Osteoblast (primary cell): ENCODE data around the gene MLLT6. TPM values are rescaled to one million over a fixed set of nuclear protein-coding genes. Genes with fewer than 3 reads are reported as not detected.

Experiments used
- DNase-seq: peaks from one replicate; pipeline ENCODE4 v3.0.0; 2011; ENCODE audit warnings: low spot score, mixed read lengths; ENCODE audit not compliant: insufficient read length; ENCODE audit errors: missing footprints
- H2AFZ ChIP-seq: 2 replicates; pipeline ENCODE4 v1.6.0; 2011; ENCODE audit warnings: mild to moderate bottlenecking, low read length
- H3K27ac ChIP-seq: 2 replicates; pipeline ENCODE4 v1.5.1; 2011; ENCODE audit warnings: mild to moderate bottlenecking, low read depth, low read length, moderate library complexity
- H3K27me3 ChIP-seq: 2 replicates; pipeline ENCODE4 v1.6.0; 2012; ENCODE audit warnings: mild to moderate bottlenecking, control low read depth, inconsistent platforms, low read length, moderate library complexity; ENCODE audit not compliant: insufficient read depth
- H3K36me3 ChIP-seq: 2 replicates; pipeline ENCODE4 v1.5.1; 2011; ENCODE audit warnings: mild to moderate bottlenecking, low read length, control low read depth, moderate library complexity; ENCODE audit not compliant: insufficient read depth
- H3K4me1 ChIP-seq: 2 replicates; pipeline ENCODE4 v1.5.1; 2011; ENCODE audit warnings: mild to moderate bottlenecking, low read length, control low read depth, moderate library complexity; ENCODE audit not compliant: insufficient read depth
- H3K4me2 ChIP-seq: 2 replicates; pipeline ENCODE4 v1.6.0; 2011; ENCODE audit warnings: mild to moderate bottlenecking, low read length; ENCODE audit not compliant: insufficient read depth
- H3K4me3 ChIP-seq: fragments of 200-600 bp; sonication (generic); 3 replicates; pipeline ENCODE4 v1.5.1; 2012; ENCODE audit warnings: mild to moderate bottlenecking, low read length, inconsistent platforms; ENCODE audit not compliant: insufficient read depth
- H3K79me2 ChIP-seq: 2 replicates; pipeline ENCODE4 v1.6.0; 2012; ENCODE audit warnings: mild to moderate bottlenecking, low read length, control low read depth, inconsistent platforms; ENCODE audit not compliant: insufficient read depth
- H3K9me3 ChIP-seq: 2 replicates; pipeline ENCODE4 v1.5.1; 2011; ENCODE audit warnings: low read depth, low read length, control low read depth
- H4K20me1 ChIP-seq: 2 replicates; pipeline ENCODE4 v1.6.0; 2012; ENCODE audit warnings: mild to moderate bottlenecking, low read length, control low read depth; ENCODE audit not compliant: insufficient read depth
- total RNA-seq: library from RNA; depleted of rRNA; stranded (reverse); fragments of >200 nt; gene quantifications from 2 replicates; pipeline ENCODE4 v1.2.3, GENCODE V29; 2012
- TF ChIP-seq, protein P1 (sequence below): IDR thresholded peaks from 2 replicates; pipeline ENCODE4 v1.5.1; 2011; ENCODE audit warnings: mild to moderate bottlenecking, low read depth, low read length, moderate library complexity; ENCODE audit errors: extremely low read depth

The MLLT6 gene
- total RNA-seq, 1 donor, result 33.3 TPM

DNA sequence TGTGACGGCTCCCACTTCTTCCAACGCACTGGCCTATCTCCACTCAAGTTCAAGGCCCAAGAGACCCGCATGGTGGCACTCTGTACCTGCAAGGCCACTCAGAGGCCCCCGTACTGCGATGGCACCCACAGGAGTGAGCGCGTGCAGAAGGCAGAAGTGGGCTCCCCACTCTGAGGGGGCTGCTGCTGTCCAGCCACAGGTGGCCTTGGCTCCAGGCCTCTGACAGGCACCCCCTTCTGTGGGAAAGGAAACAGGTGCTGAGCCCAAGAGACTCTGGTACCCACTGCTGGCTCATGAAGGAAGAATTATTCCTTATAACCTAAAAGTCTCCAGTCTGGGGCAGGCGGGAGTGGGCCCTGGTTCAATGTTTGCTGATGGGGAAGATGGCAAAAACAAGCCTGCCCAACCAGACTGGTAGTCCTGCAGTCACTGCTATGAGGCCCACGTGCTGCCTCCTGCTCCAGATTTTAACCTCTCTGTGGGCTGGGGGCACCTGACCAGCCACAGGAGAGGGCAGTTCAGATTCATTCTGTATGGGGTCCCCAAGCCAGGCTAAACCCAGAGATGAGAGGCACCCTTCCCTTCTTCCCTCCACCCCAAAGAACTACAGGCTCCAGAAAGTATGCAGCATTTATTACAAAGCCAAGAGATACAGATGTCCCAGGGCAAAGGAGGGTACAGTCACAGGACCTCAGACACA lies 28.4 kb downstream of the MLLT6 start:
- Histone ChIP-seq H3K4me3 (no peak overlapping the region), H3K36me3 (peaks cover 41% of the 10 kb centered on the region), H3K4me2 (no peak overlapping the region), H2AFZ (no peak overlapping the region), H3K27me3 (no peaks in the 10 kb centered on the region), H4K20me1 (peaks cover 41% of the 10 kb centered on the region), H3K9me3 (no peaks in the 10 kb centered on the region), H3K27ac (no peak overlapping the region), H3K79me2 (peaks cover 39% of the 10 kb centered on the region), H3K4me1 (peaks cover 18% of the 10 kb centered on the region)
- TF ChIP-seq, protein P1, sequence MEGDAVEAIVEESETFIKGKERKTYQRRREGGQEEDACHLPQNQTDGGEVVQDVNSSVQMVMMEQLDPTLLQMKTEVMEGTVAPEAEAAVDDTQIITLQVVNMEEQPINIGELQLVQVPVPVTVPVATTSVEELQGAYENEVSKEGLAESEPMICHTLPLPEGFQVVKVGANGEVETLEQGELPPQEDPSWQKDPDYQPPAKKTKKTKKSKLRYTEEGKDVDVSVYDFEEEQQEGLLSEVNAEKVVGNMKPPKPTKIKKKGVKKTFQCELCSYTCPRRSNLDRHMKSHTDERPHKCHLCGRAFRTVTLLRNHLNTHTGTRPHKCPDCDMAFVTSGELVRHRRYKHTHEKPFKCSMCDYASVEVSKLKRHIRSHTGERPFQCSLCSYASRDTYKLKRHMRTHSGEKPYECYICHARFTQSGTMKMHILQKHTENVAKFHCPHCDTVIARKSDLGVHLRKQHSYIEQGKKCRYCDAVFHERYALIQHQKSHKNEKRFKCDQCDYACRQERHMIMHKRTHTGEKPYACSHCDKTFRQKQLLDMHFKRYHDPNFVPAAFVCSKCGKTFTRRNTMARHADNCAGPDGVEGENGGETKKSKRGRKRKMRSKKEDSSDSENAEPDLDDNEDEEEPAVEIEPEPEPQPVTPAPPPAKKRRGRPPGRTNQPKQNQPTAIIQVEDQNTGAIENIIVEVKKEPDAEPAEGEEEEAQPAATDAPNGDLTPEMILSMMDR, result no peak
- peak; percentile 41 for DNase-seq

DNA sequence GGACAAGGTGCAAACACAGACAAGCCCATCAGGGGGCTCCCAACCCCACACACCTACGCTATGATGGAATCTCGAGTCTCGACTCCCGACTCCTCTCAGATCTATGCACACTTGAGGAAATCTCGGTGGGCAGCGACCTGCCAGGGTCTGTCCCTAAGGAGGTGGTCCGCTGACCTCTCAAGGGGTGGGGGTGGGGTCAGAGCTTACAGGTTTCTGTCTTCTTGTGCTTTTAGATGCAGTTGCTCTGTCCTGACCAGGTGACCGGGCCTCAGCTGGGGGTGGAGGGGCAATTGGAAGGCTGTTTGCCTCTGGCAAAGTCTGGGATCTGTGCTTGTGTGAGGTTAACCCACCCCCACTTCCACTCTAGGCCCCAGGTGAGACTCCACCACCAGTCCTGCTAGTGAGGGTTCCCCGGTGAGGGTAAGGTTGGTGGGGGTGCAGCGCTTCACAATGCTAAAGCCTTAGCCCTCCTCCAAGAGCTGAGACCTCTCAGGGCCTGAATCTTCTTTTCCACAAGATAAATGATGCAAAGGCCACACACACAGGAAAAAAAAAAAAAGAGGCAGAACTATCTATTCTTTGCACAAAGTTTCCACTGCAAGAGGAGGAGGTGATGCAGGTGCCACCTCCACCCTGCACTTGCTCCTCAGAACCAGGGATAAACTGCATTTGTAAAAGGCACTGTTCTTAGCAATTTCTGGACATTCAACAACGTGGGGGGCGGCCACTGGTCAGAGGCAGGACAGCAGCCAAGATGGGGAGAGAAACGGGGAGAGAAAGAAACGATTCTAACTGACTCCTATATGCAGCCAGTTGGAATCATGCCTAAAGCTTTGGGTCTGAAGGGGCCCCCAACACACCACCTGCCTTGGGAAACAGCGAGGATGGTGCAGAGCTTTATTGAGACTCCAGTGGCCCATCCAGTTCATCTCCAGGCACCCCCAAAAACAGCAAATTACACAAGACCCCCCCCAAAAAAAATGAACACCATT lies 29.2 kb downstream of the MLLT6 start:
- no peaks in the 10 kb centered on the region for H3K27me3 ChIP-seq
- no peak overlapping the region for H3K4me3 ChIP-seq
- peaks cover 47% of the 10 kb centered on the region for H3K79me2 ChIP-seq
- TF ChIP-seq, protein P1, result no peak
- H3K4me1 ChIP-seq, result peaks cover 18% of the 10 kb centered on the region
- H3K36me3 ChIP-seq, result peaks cover 49% of the 10 kb centered on the region
- H3K9me3 ChIP-seq, result no peaks in the 10 kb centered on the region
- H4K20me1 ChIP-seq, result peaks cover 43% of the 10 kb centered on the region
- H3K27ac ChIP-seq, result no peak overlapping the region
- peak; percentile 65 for DNase-seq
- no peak overlapping the region for H2AFZ ChIP-seq
- H3K4me2 ChIP-seq, result no peak overlapping the region

DNA sequence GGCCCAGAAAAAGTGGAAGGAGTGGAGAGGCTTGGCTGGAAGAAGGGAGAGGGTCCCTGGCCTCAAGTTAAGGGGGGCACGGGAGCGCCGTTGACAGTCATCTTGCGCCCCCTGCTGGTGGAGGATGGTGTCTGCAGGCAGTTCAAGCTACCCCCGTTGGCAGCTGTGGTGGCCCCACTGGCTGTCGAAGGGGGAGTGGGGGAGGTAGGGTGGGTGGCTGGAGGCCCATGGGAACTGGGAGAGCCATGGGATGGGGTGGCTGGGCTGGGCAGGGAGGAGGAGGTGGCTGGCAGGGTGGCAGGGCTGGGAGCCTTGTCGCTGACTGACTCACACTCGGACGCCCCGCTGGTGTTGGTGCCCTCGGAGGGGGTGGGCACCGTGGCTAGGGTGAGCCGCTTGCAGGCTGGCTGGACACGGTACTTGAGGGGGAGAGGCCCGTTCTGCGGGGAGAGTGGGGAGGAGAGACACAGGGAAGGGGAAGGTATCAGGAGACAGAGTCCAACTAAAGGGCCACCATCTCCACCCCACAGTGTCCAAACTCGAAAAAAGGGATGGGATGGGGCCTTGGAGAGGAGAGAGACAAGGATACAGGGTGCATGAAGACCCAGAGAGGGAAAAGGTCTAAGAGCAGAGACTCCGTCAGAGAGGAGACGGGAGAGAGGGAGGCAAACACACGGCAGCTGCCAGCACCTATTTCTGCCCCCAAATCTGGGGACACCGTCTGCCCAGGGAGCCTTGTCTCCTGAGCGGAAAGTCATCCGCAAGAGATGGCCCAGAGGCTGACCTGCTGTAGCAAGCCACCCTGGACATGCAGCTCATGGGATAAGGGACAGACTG lies 30.3 kb downstream of the MLLT6 start:
- no peaks in the 10 kb centered on the region for H3K9me3 ChIP-seq
- no peak overlapping the region for H3K4me2 ChIP-seq
- H4K20me1 ChIP-seq, result peaks cover 51% of the 10 kb centered on the region
- no peaks in the 10 kb centered on the region for H3K27me3 ChIP-seq
- no peak overlapping the region for H2AFZ ChIP-seq
- no peak overlapping the region for H3K4me3 ChIP-seq
- H3K4me1 ChIP-seq, result peaks cover 18% of the 10 kb centered on the region
- TF ChIP-seq, protein P1, result peak; percentile 78
- peaks cover 58% of the 10 kb centered on the region for H3K79me2 ChIP-seq
- H3K36me3 ChIP-seq, result peaks cover 54% of the 10 kb centered on the region
- DNase-seq, result peak; percentile 97
- H3K27ac ChIP-seq, result peak overlapping the region; percentile 23
